Activated CD4-positive, alpha-beta T cell treated with anti-CD3 and anti-CD28 coated beads, Interleukin-2, Interleukin-4, amounts not matched to agents 100 ng/mL and 50 ng/mL, durations not matched to agents 16 hours and 8 hours (primary cell): Measurements from ENCODE around the gene PATZ1.

ENCODE experiments used
- DNase-seq: peaks from one replicate; pipeline ENCODE4 v3.0.0-alpha.2; 2020; ENCODE audit warnings: low spot score

PATZ1 gene

GRCh38 chr22:31281733-31282132 is 64.4 kb downstream of the PATZ1 start:
- no peak for DNase-seq

DNA sequence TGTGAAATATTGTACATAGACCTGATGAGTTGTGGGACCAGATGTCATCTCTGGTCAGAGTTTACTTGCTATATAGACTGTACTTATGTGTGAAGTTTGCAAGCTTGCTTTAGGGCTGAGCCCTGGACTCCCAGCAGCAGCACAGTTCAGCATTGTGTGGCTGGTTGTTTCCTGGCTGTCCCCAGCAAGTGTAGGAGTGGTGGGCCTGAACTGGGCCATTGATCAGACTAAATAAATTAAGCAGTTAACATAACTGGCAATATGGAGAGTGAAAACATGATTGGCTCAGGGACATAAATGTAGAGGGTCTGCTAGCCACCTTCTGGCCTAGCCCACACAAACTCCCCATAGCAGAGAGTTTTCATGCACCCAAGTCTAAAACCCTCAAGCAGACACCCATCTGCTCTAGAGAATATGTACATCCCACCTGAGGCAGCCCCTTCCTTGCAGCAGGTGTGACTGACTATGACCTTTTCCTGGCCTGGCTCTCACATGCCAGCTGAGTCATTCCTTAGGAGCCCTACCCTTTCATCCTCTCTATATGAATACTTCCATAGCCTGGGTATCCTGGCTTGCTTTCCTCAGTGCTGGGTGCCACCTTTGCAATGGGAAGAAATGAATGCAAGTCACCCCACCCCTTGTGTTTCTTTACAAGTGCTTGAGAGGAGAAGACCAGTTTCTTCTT is 66.2 kb downstream of the PATZ1 start:
- DNase-seq: no peak

DNA sequence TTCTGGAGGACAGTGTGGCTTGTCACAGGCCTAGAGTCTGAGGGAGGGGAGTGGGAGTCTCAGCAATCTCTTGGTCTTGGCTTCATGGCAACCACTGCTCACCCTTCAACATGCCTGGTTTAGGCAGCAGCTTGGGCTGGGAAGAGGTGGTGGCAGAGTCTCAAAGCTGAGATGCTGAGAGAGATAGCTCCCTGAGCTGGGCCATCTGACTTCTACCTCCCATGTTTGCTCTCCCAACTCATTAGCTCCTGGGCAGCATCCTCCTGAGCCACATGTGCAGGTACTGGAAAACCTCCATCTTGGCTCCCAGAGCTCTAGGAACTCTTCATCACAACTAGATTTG is 66.8 kb downstream of the PATZ1 start:
- no peak for DNase-seq

- DNase-seq: no peak
These were observed 67.4 kb downstream of the PATZ1 start for GRCh38 chr22:31278626-31279326.

- no peak for DNase-seq
These were observed 68.0 kb downstream of the PATZ1 start for GRCh38 chr22:31278151-31278621.

- no peak for DNase-seq
These were observed 68.4 kb downstream of the PATZ1 start for GRCh38 chr22:31277741-31278140.

DNA sequence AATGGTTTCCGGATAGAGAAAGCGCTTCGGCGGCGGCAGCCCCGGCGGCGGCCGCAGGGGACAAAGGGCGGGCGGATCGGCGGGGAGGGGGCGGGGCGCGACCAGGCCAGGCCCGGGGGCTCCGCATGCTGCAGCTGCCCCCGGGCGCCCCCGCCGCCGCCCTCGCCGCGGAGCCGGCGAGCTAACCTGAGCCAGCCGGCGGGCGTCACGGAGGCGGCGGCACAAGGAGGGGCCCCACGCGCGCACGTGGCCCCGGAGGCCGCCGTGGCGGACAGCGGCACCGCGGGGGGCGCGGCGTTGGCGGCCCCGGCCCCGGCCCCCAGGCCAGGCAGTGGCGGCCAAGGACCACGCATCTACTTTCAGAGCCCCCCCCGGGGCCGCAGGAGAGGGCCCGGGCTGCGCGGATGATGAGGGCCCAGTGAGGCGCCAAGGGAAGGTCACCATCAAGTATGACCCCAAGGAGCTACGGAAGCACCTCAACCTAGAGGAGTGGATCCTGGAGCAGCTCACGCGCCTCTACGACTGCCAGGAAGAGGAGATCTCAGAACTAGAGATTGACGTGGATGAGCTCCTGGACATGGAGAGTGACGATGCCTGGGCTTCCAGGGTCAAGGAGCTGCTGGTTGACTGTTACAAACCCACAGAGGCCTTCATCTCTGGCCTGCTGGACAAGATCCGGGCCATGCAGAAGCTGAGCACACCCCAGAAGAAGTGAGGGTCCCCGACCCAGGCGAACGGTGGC is 69.5 kb downstream of the PATZ1 start:
- no peak for DNase-seq
